ENCODE measurements around the gene CPT1A.

DNA sequence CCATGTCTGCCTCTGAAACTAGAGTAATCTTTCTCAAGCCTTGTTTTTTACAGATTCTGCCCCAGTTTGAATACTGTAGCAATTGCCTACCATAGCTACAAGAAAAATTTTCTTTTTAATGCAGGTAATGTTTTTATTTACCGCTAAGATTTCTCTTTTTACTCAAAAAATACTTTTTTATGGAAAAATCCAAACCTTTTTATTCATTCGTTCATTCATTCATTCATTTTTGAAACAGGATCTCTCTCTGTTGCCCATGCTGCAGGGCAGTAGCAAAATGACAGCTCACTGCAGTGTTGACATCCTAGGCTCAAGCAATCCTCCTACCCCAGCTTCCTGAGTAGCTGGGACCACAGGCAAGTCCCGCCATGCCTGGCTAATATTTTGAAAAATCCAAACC is 2.7 kb upstream of the CPT1A start:
- TF ChIP-seq, protein P1, sequence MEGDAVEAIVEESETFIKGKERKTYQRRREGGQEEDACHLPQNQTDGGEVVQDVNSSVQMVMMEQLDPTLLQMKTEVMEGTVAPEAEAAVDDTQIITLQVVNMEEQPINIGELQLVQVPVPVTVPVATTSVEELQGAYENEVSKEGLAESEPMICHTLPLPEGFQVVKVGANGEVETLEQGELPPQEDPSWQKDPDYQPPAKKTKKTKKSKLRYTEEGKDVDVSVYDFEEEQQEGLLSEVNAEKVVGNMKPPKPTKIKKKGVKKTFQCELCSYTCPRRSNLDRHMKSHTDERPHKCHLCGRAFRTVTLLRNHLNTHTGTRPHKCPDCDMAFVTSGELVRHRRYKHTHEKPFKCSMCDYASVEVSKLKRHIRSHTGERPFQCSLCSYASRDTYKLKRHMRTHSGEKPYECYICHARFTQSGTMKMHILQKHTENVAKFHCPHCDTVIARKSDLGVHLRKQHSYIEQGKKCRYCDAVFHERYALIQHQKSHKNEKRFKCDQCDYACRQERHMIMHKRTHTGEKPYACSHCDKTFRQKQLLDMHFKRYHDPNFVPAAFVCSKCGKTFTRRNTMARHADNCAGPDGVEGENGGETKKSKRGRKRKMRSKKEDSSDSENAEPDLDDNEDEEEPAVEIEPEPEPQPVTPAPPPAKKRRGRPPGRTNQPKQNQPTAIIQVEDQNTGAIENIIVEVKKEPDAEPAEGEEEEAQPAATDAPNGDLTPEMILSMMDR (conservative IDR thresholded peaks at IDR 0.05) = no peak
- no peak for TF ChIP-seq EZH2 (IDR thresholded peaks at IDR 0.05; ENCODE audit: low read depth)

Data from PC-9 (cell line).